ENCODE results near the gene EVC2. TPM values are rescaled to one million over a fixed set of nuclear protein-coding genes. Genes with fewer than 3 reads are reported as not detected.

The EVC2 gene
- total RNA-seq, 1 experiment from 2014 or later = not detected

DNA sequence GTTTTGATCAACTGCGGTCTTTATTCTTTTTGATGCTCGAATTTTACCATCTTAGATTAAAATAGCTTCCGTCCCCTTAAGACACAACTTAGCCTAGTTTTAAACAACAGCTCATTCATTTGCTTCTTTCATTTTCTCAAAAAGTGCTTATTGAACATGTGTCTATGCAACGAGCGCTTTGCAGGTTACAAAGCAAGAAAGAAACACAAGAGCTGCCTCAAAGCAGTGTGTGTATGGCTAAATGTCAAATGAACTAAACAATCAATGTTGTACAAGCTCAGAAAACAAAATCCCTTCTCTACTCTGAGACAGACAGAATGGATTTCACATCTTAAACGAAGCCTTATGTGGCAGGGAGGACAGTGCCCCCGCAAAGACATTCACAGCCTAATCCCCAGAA lies 61.0 kb downstream of the EVC2 start:
- no peaks in the 10 kb centered on the region for H3K36me3 ChIP-seq (ENCODE audit: control insufficient read depth, insufficient read depth, low read length)
- H3K27ac ChIP-seq (ENCODE audit: low read length) = no peak overlapping the region
- DNase-seq (ENCODE audit: low read depth, low spot score) (no peak), ATAC-seq (no peak)
- intact Hi-C loops (cut with micrococcal nuclease; ENCODE audit: unreplicated experiment) = no loop called here
- no TSS peak for BruUV-seq (replicated peaks)
- ChIA-PET CTCF (no interaction called here), POLR2A (no interaction called here)
- in situ Hi-C loops (cut with HindIII; ENCODE audit: low pct_unique_long_range_greater_than_20kb, low sequenced_read_pairs) = no loop called here
- TF ChIP-seq SIN3A (IDR thresholded peaks at IDR 0.05; ENCODE audit: borderline replicate concordance, insufficient read depth, low read depth, low read length) = no peak
- TF ChIP-seq, protein P1, sequence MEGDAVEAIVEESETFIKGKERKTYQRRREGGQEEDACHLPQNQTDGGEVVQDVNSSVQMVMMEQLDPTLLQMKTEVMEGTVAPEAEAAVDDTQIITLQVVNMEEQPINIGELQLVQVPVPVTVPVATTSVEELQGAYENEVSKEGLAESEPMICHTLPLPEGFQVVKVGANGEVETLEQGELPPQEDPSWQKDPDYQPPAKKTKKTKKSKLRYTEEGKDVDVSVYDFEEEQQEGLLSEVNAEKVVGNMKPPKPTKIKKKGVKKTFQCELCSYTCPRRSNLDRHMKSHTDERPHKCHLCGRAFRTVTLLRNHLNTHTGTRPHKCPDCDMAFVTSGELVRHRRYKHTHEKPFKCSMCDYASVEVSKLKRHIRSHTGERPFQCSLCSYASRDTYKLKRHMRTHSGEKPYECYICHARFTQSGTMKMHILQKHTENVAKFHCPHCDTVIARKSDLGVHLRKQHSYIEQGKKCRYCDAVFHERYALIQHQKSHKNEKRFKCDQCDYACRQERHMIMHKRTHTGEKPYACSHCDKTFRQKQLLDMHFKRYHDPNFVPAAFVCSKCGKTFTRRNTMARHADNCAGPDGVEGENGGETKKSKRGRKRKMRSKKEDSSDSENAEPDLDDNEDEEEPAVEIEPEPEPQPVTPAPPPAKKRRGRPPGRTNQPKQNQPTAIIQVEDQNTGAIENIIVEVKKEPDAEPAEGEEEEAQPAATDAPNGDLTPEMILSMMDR (IDR thresholded peaks at IDR 0.05) = no peak
- TF ChIP-seq TCF7L2 (IDR thresholded peaks at IDR 0.05; ENCODE audit: low read depth, low read length) = no peak
- TF ChIP-seq, protein P2, sequence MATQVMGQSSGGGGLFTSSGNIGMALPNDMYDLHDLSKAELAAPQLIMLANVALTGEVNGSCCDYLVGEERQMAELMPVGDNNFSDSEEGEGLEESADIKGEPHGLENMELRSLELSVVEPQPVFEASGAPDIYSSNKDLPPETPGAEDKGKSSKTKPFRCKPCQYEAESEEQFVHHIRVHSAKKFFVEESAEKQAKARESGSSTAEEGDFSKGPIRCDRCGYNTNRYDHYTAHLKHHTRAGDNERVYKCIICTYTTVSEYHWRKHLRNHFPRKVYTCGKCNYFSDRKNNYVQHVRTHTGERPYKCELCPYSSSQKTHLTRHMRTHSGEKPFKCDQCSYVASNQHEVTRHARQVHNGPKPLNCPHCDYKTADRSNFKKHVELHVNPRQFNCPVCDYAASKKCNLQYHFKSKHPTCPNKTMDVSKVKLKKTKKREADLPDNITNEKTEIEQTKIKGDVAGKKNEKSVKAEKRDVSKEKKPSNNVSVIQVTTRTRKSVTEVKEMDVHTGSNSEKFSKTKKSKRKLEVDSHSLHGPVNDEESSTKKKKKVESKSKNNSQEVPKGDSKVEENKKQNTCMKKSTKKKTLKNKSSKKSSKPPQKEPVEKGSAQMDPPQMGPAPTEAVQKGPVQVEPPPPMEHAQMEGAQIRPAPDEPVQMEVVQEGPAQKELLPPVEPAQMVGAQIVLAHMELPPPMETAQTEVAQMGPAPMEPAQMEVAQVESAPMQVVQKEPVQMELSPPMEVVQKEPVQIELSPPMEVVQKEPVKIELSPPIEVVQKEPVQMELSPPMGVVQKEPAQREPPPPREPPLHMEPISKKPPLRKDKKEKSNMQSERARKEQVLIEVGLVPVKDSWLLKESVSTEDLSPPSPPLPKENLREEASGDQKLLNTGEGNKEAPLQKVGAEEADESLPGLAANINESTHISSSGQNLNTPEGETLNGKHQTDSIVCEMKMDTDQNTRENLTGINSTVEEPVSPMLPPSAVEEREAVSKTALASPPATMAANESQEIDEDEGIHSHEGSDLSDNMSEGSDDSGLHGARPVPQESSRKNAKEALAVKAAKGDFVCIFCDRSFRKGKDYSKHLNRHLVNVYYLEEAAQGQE (IDR thresholded peaks at IDR 0.05; ENCODE audit: insufficient read depth in 1 of 2, low read depth in 2 of 2, low read length in 1 of 2) = no peak
- no peak for TF ChIP-seq POLR2AphosphoS5 (IDR thresholded peaks at IDR 0.05; ENCODE audit: low read depth, low read length)
- H3K4me3 ChIP-seq (ENCODE audit: low read depth in 2 of 2, low read length in 2 of 2) = no peak overlapping the region
- no peaks in the 10 kb centered on the region for H3K4me1 ChIP-seq (ENCODE audit: control insufficient read depth, insufficient read depth, low read length)
- no peaks in the 10 kb centered on the region; the same call in none of the 2 replicates for H3K27me3 ChIP-seq (ENCODE audit: control insufficient read depth, insufficient read depth, low read length)
- no peaks in the 10 kb centered on the region for H3K9me3 ChIP-seq (ENCODE audit: control insufficient read depth, insufficient read depth, low read depth, low read length)

DNA sequence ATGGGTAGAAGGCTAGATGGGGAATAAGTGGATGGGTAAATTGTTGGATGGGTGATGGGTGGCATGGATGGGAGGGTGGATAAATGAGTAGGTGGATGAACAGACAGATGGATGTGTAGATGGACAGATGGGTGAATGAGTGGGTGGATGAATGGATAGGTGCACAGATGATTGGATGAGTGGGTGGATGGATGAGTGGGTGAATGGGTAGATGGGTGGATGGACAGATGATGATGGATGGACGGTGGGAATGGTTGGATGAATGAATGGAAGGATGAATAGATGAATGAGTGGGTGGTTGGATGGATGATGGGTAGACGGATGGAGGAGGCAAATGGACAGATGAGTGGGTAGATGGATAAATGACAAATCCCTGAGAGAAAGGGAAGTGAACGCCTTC lies 68.3 kb downstream of the EVC2 start:
- in situ Hi-C loops (cut with HindIII; ENCODE audit: low pct_unique_long_range_greater_than_20kb, low sequenced_read_pairs) = no loop called here

DNA sequence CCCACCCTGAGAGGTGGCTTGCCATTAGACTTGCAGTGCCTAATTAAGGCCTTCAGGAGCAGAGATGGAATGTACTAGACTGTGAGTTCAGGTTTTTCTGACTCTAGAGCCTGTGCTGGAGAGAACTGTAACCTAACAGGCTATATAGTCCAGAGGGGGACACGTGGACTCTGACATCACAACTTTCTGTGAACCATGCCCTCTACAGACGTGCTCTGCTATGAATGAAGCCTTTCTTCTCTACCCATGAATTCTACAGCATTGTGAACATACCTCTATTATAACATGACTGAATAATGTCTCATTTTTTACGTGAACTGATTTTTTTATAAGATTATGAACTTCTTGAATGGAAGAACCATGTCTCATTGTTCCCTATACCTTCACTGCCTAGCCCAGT lies 68.8 kb downstream of the EVC2 start:
- H3K4me3 ChIP-seq (ENCODE audit: low read depth in 2 of 2, low read length in 2 of 2) = no peak overlapping the region
- no peaks in the 10 kb centered on the region for H3K4me1 ChIP-seq (ENCODE audit: control insufficient read depth, insufficient read depth, low read length)
- TF ChIP-seq POLR2AphosphoS5 (IDR thresholded peaks at IDR 0.05; ENCODE audit: low read depth, low read length) = no peak
- TF ChIP-seq SIN3A (IDR thresholded peaks at IDR 0.05; ENCODE audit: borderline replicate concordance, insufficient read depth, low read depth, low read length) = no peak
- TF ChIP-seq TCF7L2 (IDR thresholded peaks at IDR 0.05; ENCODE audit: low read depth, low read length) = no peak
- TF ChIP-seq, protein P1 (IDR thresholded peaks at IDR 0.05) = no peak
- TF ChIP-seq, protein P2 (IDR thresholded peaks at IDR 0.05; ENCODE audit: insufficient read depth in 1 of 2, low read depth in 2 of 2, low read length in 1 of 2) = no peak
- H3K9me3 ChIP-seq (ENCODE audit: control insufficient read depth, insufficient read depth, low read depth, low read length) = no peaks in the 10 kb centered on the region
- CTCF ChIA-PET = no interaction called here
- BruUV-seq (replicated peaks) = no TSS peak
- ATAC-seq (no peak), DNase-seq (ENCODE audit: low read depth, low spot score) (no peak)
- H3K27ac ChIP-seq (ENCODE audit: low read length) = no peak overlapping the region
- intact Hi-C loops (cut with micrococcal nuclease; ENCODE audit: unreplicated experiment) = no loop called here
- POLR2A ChIA-PET = interaction anchor here (0.6 kb wide), 1 partner anchor 1042 kb away, joined by 6 read pairs; no protein-coding TSS in a partner anchor
- in situ Hi-C loops (cut with HindIII; ENCODE audit: low pct_unique_long_range_greater_than_20kb, low sequenced_read_pairs) = no loop called here
- H3K27me3 ChIP-seq (ENCODE audit: control insufficient read depth, insufficient read depth, low read length) = no peaks in the 10 kb centered on the region; the same call in 1 of the 2 replicates
- no peaks in the 10 kb centered on the region for H3K36me3 ChIP-seq (ENCODE audit: control insufficient read depth, insufficient read depth, low read length)

More for the DNA sequence above, 68.3 kb downstream of the EVC2 start:
- CTCF ChIA-PET = no interaction called here
- BruUV-seq (replicated peaks) = no TSS peak
- no peaks in the 10 kb centered on the region; the same call in 1 of the 2 replicates for H3K27me3 ChIP-seq (ENCODE audit: control insufficient read depth, insufficient read depth, low read length)
- no peaks in the 10 kb centered on the region for H3K4me1 ChIP-seq (ENCODE audit: control insufficient read depth, insufficient read depth, low read length)
- DNase-seq (ENCODE audit: low read depth, low spot score) = no peak
- H3K9me3 ChIP-seq (ENCODE audit: control insufficient read depth, insufficient read depth, low read depth, low read length) = no peaks in the 10 kb centered on the region
- intact Hi-C loops (cut with micrococcal nuclease; ENCODE audit: unreplicated experiment) = no loop called here
- H3K36me3 ChIP-seq (ENCODE audit: control insufficient read depth, insufficient read depth, low read length) = no peaks in the 10 kb centered on the region
- no peak for ATAC-seq
- no peak overlapping the region for H3K4me3 ChIP-seq (ENCODE audit: low read depth in 2 of 2, low read length in 2 of 2)
- no peak overlapping the region for H3K27ac ChIP-seq (ENCODE audit: low read length)
- POLR2A ChIA-PET = no interaction called here
- TF ChIP-seq POLR2AphosphoS5 (IDR thresholded peaks at IDR 0.05; ENCODE audit: low read depth, low read length) (no peak), TCF7L2 (IDR thresholded peaks at IDR 0.05; ENCODE audit: low read depth, low read length) (no peak)
